Mesendoderm (in vitro differentiated cells): ENCODE data around the gene MYOZ2. TPM values are rescaled to one million over a fixed set of nuclear protein-coding genes. Genes with fewer than 3 reads are reported as not detected.
A peak's percentile ranks its signal among the peaks of the same experiment; 100 is the strongest.

Experiments
- DNase-seq: peaks from one replicate; pipeline ENCODE4 v3.0.0; 2013
- H2AK5ac ChIP-seq: 2 replicates; pipeline ENCODE4 v1.6.1; 2013; ENCODE audit warnings: low read length, inconsistent platforms
- H2BK120ac ChIP-seq: 2 replicates; pipeline ENCODE4 v1.6.1; 2013; ENCODE audit warnings: low read depth, mild to moderate bottlenecking, low read length, moderate library complexity, mixed read lengths
- H2BK15ac ChIP-seq: replicated peaks from 2 replicates; pipeline ENCODE4 v1.6.1; 2013; ENCODE audit warnings: low read depth, mild to moderate bottlenecking, moderate library complexity
- H2BK5ac ChIP-seq: 2 replicates; pipeline ENCODE4 v1.6.1; 2013; ENCODE audit warnings: low read length, inconsistent platforms
- H3K18ac ChIP-seq: 2 replicates; pipeline ENCODE4 v1.6.1; 2013; ENCODE audit warnings: mild to moderate bottlenecking, low read length, mixed read lengths
- H3K23ac ChIP-seq: one replicate; pipeline ENCODE4 v1.6.1; 2013; ENCODE audit warnings: low read length
- H3K27ac ChIP-seq: 2 replicates; pipeline ENCODE4 v1.5.1; 2013; ENCODE audit warnings: low read depth, mild to moderate bottlenecking, inconsistent platforms, low read length, moderate library complexity
- H3K27me3 ChIP-seq: 2 replicates; pipeline ENCODE4 v1.6.1; 2013; ENCODE audit warnings: low read length, control low read depth, mild to moderate bottlenecking, inconsistent platforms; ENCODE audit not compliant: insufficient read depth, poor library complexity
- H3K36me3 ChIP-seq: 2 replicates; pipeline ENCODE4 v1.6.1; 2013; ENCODE audit warnings: low read length, inconsistent platforms; ENCODE audit not compliant: control insufficient read depth, insufficient read depth
- H3K4ac ChIP-seq: one replicate; pipeline ENCODE4 v1.6.1; 2013; ENCODE audit warnings: low read depth, mild to moderate bottlenecking, low read length, moderate library complexity
- H3K4me1 ChIP-seq: 2 replicates; pipeline ENCODE4 v1.6.1; 2013; ENCODE audit warnings: low read depth, low read length, inconsistent platforms; ENCODE audit not compliant: control insufficient read depth
- H3K4me2 ChIP-seq: 2 replicates; pipeline ENCODE4 v1.6.1; 2013; ENCODE audit warnings: low read length
- H3K4me3 ChIP-seq: 2 replicates; pipeline ENCODE4 v1.5.1; 2013; ENCODE audit warnings: mild to moderate bottlenecking, low read length
- H3K56ac ChIP-seq: one replicate; pipeline ENCODE4 v1.6.1; 2013; ENCODE audit warnings: low read length
- H3K79me1 ChIP-seq: 2 replicates; pipeline ENCODE4 v1.6.1; 2013; ENCODE audit warnings: low read length, inconsistent platforms
- H3K79me2 ChIP-seq: 2 replicates; pipeline ENCODE4 v1.6.1; 2013; ENCODE audit warnings: mild to moderate bottlenecking, low read length; ENCODE audit not compliant: control insufficient read depth, insufficient read depth
- H3K9ac ChIP-seq: 2 replicates; pipeline ENCODE4 v1.6.1; 2013; ENCODE audit warnings: low read length, inconsistent platforms
- H4K5ac ChIP-seq: one replicate; pipeline ENCODE4 v1.6.1; 2013; ENCODE audit warnings: low read length
- H4K8ac ChIP-seq: one replicate; pipeline ENCODE4 v1.6.1; 2013; ENCODE audit warnings: low read depth, mild to moderate bottlenecking, control low read depth, low read length, moderate library complexity
- WGBS: extraction: QIAGEN DNeasy Blood & Tissue Kit; methylation state at CpG from one replicate; pipeline ENCODE4 v1.1.7; 2013; ENCODE audit warnings: low lambda C conversion rate, missing lambda C conversion rate; ENCODE audit not compliant: insufficient coverage; ENCODE audit errors: extremely low coverage; 5-methylcytosine and 5-hydroxymethylcytosine counted together
- polyA plus RNA-seq, 2 experiments: library from polyadenylated mRNA; stranded (reverse); fragments of 200-250 nt; gene quantifications; one replicate each; pipeline ENCODE4 v1.2.3, GENCODE V29; 2013

The MYOZ2 gene
- not detected for polyA plus RNA-seq (2013, experiment 1 of 2)
- polyA plus RNA-seq (2013, experiment 2 of 2) = not detected

DNA sequence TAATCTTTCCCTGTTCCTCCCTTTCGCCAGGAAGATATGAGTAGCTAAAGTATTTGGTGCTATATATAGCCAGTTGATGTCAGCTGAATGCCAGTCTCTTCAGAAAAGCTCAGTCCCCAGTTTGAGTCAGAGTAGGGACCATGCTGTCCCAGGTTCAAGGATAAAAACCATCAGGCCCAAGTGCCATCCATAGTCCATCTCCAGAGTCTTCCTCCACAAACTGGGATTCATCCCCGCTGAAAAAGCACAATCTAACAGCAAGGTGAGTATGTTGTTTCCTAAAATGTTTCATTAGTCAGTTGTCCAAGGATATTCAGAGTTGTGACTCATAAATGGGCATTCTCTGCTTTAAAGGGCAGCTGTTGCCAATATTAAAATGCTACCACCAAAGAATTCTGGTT is at the start of gene MYOZ2:
Gene MYOZ2, plus strand, starts transcription at position 112 of the 401 bp plus-strand sequence. CDS start 694 bp downstream, outside the sequence.
- no peaks in the 10 kb centered on the region for H3K79me2 ChIP-seq
- H3K27me3 ChIP-seq = no peaks in the 10 kb centered on the region
- H4K5ac ChIP-seq = no peak within 1 kb of the TSS
- H2AK5ac ChIP-seq = no peak within 1 kb of the TSS
- H3K56ac ChIP-seq = no peak within 1 kb of the TSS
- H2BK120ac ChIP-seq = no peak within 1 kb of the TSS
- H3K4me2 ChIP-seq = no peak within 1 kb of the TSS
- H3K23ac ChIP-seq = no peak within 1 kb of the TSS
- H3K4ac ChIP-seq = no peak within 1 kb of the TSS
- no peak within 1 kb of the TSS for H3K4me3 ChIP-seq
- H4K8ac ChIP-seq = no peak within 1 kb of the TSS
- no peak within 1 kb of the TSS for H3K18ac ChIP-seq
- no peaks in the 10 kb centered on the region for H3K79me1 ChIP-seq
- H3K36me3 ChIP-seq = no peaks in the 10 kb centered on the region
- H3K4me1 ChIP-seq = no peaks in the 10 kb centered on the region
- no CpG with 5 or more reads among the region's 2 CpGs for WGBS
- H3K27ac ChIP-seq = no peak within 1 kb of the TSS
- DNase-seq = no peak
- H3K9ac ChIP-seq = no peak within 1 kb of the TSS
- H2BK5ac ChIP-seq = no peak within 1 kb of the TSS
- H2BK15ac ChIP-seq = no peak within 1 kb of the TSS

DNA sequence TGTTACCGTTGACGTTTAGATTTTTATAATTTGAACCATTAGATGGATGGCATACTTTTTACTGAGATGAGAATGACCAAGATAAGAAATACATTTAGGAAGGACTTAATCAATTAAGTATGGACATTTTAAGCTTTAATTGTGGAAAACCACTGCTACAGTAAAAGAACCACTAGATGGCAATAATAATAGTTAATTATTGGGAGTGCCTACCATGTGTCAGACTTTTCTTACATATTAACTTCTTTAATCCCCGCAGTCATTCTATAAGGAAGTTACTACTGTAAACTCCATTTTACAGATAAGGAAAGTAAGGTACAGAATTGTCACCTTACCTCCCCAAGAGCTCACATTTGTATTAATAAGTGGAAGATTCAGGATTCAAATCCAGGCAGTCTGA is 48.5 kb upstream of the MYOZ2 start:
- no peak overlapping the region for H2BK5ac ChIP-seq
- H2BK120ac ChIP-seq = no peak overlapping the region
- no peak overlapping the region for H3K4me2 ChIP-seq
- no CpG with 5 or more reads among the region's 3 CpGs for WGBS
- no peak overlapping the region for H3K27ac ChIP-seq
- no peaks in the 10 kb centered on the region for H3K36me3 ChIP-seq
- no peak overlapping the region for H2AK5ac ChIP-seq
- no peak overlapping the region for H3K4me3 ChIP-seq
- H3K56ac ChIP-seq = no peak overlapping the region
- no peak for DNase-seq
- no peaks in the 10 kb centered on the region for H3K79me1 ChIP-seq
- no peaks in the 10 kb centered on the region for H3K79me2 ChIP-seq
- H3K9ac ChIP-seq = no peak overlapping the region
- no peak overlapping the region for H3K18ac ChIP-seq
- no peaks in the 10 kb centered on the region for H3K27me3 ChIP-seq
- no peak overlapping the region for H2BK15ac ChIP-seq
- H3K23ac ChIP-seq = no peak overlapping the region
- no peak overlapping the region for H4K8ac ChIP-seq
- no peak overlapping the region for H3K4ac ChIP-seq
- no peaks in the 10 kb centered on the region for H3K4me1 ChIP-seq
- no peak overlapping the region for H4K5ac ChIP-seq

DNA sequence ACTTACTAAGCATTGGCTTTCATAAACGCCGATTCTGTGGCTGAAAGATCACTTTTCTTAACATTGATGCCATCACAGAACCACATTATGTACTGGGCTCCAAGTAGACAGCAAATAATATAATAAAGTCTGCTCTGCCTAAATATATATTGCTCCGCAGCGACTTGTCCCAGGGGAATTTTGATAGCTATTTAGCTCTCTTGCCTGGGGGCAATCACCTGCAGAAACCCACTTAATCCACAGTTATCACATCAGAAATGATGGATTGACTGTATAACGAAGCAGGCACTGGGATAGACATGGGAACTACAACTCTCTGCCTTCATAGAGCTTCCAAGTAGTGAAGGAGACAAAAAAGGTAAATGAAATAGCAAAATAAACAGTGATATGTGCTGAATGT is 48.0 kb upstream of the MYOZ2 start:
- Histone ChIP-seq H2AK5ac (no peak overlapping the region), H3K79me1 (no peaks in the 10 kb centered on the region), H3K18ac (no peak overlapping the region), H3K4ac (no peak overlapping the region), H2BK15ac (no peak overlapping the region), H2BK120ac (no peak overlapping the region), H3K4me1 (no peaks in the 10 kb centered on the region), H3K9ac (no peak overlapping the region), H3K4me2 (no peak overlapping the region), H2BK5ac (no peak overlapping the region), H3K4me3 (no peak overlapping the region), H3K36me3 (no peaks in the 10 kb centered on the region), H3K79me2 (no peaks in the 10 kb centered on the region), H3K56ac (no peak overlapping the region), H3K27me3 (no peaks in the 10 kb centered on the region), H4K5ac (no peak overlapping the region), H3K27ac (no peak overlapping the region), H4K8ac (no peak overlapping the region), H3K23ac (no peak overlapping the region)
- no CpG with 5 or more reads among the region's 5 CpGs for WGBS
- DNase-seq = no peak

DNA sequence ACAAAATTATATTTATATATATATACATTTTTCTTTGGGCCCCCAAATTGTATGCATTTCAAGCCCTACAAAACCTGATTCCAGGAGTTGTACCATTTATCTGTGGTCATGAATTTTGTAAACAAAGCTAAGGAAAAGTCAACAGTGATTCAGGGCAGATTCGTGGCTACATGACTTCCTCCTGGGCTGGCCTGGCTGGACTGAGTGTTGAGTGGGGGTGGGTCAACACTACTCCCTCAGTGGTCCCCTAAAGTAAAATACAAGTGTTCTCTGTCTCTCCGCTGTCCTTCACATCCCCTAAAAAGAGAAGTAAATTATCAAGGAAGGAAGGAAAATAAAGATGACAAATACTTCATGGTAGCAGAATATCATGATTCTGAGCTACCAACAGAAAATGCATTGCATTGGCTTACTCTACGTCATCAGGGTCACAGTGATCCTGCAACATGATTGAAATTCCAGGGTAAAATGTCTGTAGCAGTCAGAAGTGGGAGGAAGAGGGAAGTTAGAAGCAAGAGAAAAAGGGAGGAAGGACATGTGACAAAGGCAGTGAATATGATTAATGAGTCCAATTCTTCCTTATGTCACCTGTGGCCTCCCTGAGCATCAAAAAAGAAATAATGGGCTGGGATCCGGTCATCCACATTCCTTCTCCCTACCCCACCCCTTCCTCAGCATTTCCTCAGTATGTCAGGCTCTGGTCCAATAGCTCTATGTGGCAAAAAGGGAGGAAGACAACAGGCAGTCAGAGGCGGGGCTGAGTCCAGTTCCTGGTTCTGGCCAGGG is 42.4 kb upstream of the MYOZ2 start:
- no peak overlapping the region for H2BK15ac ChIP-seq
- no peak overlapping the region for H2BK5ac ChIP-seq
- H3K4me1 ChIP-seq = no peaks in the 10 kb centered on the region
- DNase-seq = no peak
- no peaks in the 10 kb centered on the region for H3K36me3 ChIP-seq
- H3K79me2 ChIP-seq = no peaks in the 10 kb centered on the region
- H3K23ac ChIP-seq = no peak overlapping the region
- no peak overlapping the region for H4K5ac ChIP-seq
- H3K4me3 ChIP-seq = no peak overlapping the region
- no peaks in the 10 kb centered on the region for H3K27me3 ChIP-seq
- no peaks in the 10 kb centered on the region for H3K79me1 ChIP-seq
- no peak overlapping the region for H4K8ac ChIP-seq
- WGBS = no CpG with 5 or more reads among the region's 5 CpGs
- H3K9ac ChIP-seq = no peak overlapping the region
- no peak overlapping the region for H2BK120ac ChIP-seq
- no peak overlapping the region for H2AK5ac ChIP-seq
- H3K56ac ChIP-seq = no peak overlapping the region
- no peak overlapping the region for H3K4me2 ChIP-seq
- no peak overlapping the region for H3K4ac ChIP-seq
- H3K18ac ChIP-seq = no peak overlapping the region
- no peak overlapping the region for H3K27ac ChIP-seq

DNA sequence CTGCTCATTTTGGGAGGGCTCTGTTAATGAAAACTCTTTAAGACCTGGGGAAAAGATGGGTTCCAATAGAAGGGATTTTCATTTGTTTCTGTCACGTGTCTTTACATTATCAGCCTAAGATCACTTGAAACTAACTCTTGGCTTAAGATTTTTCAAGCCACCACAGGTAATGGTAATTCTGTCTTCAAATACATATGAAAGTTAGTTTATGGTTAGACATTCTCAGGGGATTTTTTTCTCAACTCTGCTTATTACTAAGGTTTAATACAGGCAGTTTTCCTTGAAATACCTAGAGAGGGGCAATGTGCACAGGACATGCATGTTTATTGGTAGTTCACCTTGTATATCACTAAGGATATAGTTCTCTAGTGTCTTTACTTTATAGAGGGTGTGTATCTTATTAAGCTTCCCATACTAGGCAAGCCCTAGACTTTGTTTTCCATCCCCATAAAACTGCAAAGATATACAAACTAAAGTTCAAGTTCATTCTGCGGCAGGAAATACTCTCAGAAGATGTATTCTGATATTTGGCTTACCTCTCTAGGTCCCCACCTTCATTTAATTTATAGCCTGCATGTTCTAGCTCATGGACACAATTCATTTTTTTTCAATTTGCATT is 38.2 kb upstream of the MYOZ2 start:
- no peak overlapping the region for H2AK5ac ChIP-seq
- no peak overlapping the region for H4K5ac ChIP-seq
- H2BK15ac ChIP-seq = no peak overlapping the region
- no peak for DNase-seq
- WGBS = no CpG with 5 or more reads among the region's 2 CpGs
- no peaks in the 10 kb centered on the region for H3K79me1 ChIP-seq
- H3K18ac ChIP-seq = no peak overlapping the region
- no peak overlapping the region for H2BK120ac ChIP-seq
- no peak overlapping the region for H3K9ac ChIP-seq
- no peaks in the 10 kb centered on the region for H3K4me1 ChIP-seq
- H3K4ac ChIP-seq = no peak overlapping the region
- H4K8ac ChIP-seq = no peak overlapping the region
- H3K27me3 ChIP-seq = no peaks in the 10 kb centered on the region
- no peaks in the 10 kb centered on the region for H3K79me2 ChIP-seq
- H3K56ac ChIP-seq = no peak overlapping the region
- no peak overlapping the region for H3K4me2 ChIP-seq
- H2BK5ac ChIP-seq = no peak overlapping the region
- no peak overlapping the region for H3K27ac ChIP-seq
- no peaks in the 10 kb centered on the region for H3K36me3 ChIP-seq
- H3K4me3 ChIP-seq = no peak overlapping the region
- H3K23ac ChIP-seq = peak overlapping the region; percentile 35
